ENCODE results near the gene BCL7A. TPM values are rescaled to one million over a fixed set of nuclear protein-coding genes. Genes with fewer than 3 reads are reported as not detected.
"Not testable (repeated sequence)": the region's sequence is repeated elsewhere in the genome, so short reads cannot be mapped to it uniquely, and the experiment has no call there.

BCL7A gene
- polyA plus RNA-seq, 5 donors, result 13.9 to 17.9 (median 16.6) TPM

- DNase-seq, result no peak
Measured at GRCh38 chr12:122089077-122089476, 67.4 kb downstream of the BCL7A start.

GRCh38 chr12:122090759-122091515, 69.3 kb downstream of the BCL7A start:
- DNase-seq, result no peak

GRCh38 chr12:122093098-122093883, 71.6 kb downstream of the BCL7A start:
- DNase-seq, result no peak

GRCh38 chr12:122094137-122094734, 72.6 kb downstream of the BCL7A start:
- no peak for DNase-seq

- DNase-seq, result no peak
Measured at GRCh38 chr12:122094735-122095631, 73.3 kb downstream of the BCL7A start.

GRCh38 chr12:122096014-122096413, 74.3 kb downstream of the BCL7A start:
- no peak for DNase-seq

GRCh38 chr12:122096591-122097149, 75.0 kb downstream of the BCL7A start:
- no peak for DNase-seq

- DNase-seq, result no peak
Measured at GRCh38 chr12:122097584-122097926, 75.9 kb downstream of the BCL7A start.

GRCh38 chr12:122097927-122098756, 76.5 kb downstream of the BCL7A start:
- peak; percentile 84 to 90 for DNase-seq

- no peak for DNase-seq
Measured at GRCh38 chr12:122099280-122099749, 77.6 kb downstream of the BCL7A start.

GRCh38 chr12:122099856-122100255, 78.2 kb downstream of the BCL7A start:
- DNase-seq, result no peak

GRCh38 chr12:122100568-122100967, 78.9 kb downstream of the BCL7A start:
- no peak for DNase-seq

- no peak for DNase-seq
Measured at GRCh38 chr12:122102331-122102730, 80.6 kb downstream of the BCL7A start.

GRCh38 chr12:122104844-122105243, 83.2 kb downstream of the BCL7A start:
- no peak for DNase-seq

GRCh38 chr12:122105496-122105895, 83.8 kb downstream of the BCL7A start:
- DNase-seq, result not testable (repeated sequence)

GRCh38 chr12:122106843-122107242, 85.2 kb downstream of the BCL7A start:
- no peak for DNase-seq

GRCh38 chr12:122107261-122107660, 85.6 kb downstream of the BCL7A start:
- DNase-seq, result no peak

GRCh38 chr12:122111089-122111641, 89.5 kb downstream of the BCL7A start:
- no peak for DNase-seq

Data from right lung (tissue), 5 donors.